Duodenal mucosa (tissue), 2 donors: ENCODE data around the gene THBD.
A peak's percentile ranks its signal among the peaks of the same experiment; 100 is the strongest.

Source experiments
- H3K27ac ChIP-seq: one replicate; pipeline ENCODE4 v1.7.0; 2013; ENCODE audit warnings: low read depth, low read length
- H3K27me3 ChIP-seq, 2 donors: one replicate each; pipeline ENCODE4 v1.7.0; 2013; ENCODE audit warnings: low read length in 2 of 2, control low read depth in 1 of 2; ENCODE audit not compliant: insufficient read depth in 2 of 2, control insufficient read depth in 1 of 2
- H3K36me3 ChIP-seq, 2 donors: one replicate each; pipeline ENCODE4 v1.7.0; 2013; ENCODE audit warnings: low read length in 2 of 2, control low read depth in 1 of 2; ENCODE audit not compliant: insufficient read depth in 2 of 2, control insufficient read depth in 1 of 2
- H3K4me1 ChIP-seq, 2 donors: one replicate each; pipeline ENCODE4 v1.7.0; 2013; ENCODE audit warnings: low read length in 2 of 2, control low read depth in 1 of 2; ENCODE audit not compliant: insufficient read depth in 2 of 2, control insufficient read depth in 1 of 2
- H3K4me3 ChIP-seq, 2 donors: one replicate each; pipeline ENCODE4 v1.7.0; 2013; ENCODE audit warnings: low read length in 2 of 2, low read depth in 1 of 2
- H3K9ac ChIP-seq, 2 donors: one replicate each; pipeline ENCODE4 v1.7.0; 2013; ENCODE audit warnings: low read length in 2 of 2, low read depth in 1 of 2
- H3K9me3 ChIP-seq, 2 donors: one replicate each; pipeline ENCODE4 v1.7.0; 2013; ENCODE audit warnings: low read length in 2 of 2, control low read depth in 1 of 2; ENCODE audit not compliant: control insufficient read depth in 1 of 2

THBD gene

GRCh38 chr20:23092384-23092756, 42.9 kb upstream of the THBD start:
- H3K9ac ChIP-seq = no peak overlapping the region
- no peaks in the 10 kb centered on the region for H3K36me3 ChIP-seq
- no peaks in the 10 kb centered on the region for H3K27me3 ChIP-seq
- no peaks in the 10 kb centered on the region for H3K9me3 ChIP-seq
- no peak overlapping the region for H3K27ac ChIP-seq
- no peak overlapping the region for H3K4me3 ChIP-seq
- H3K4me1 ChIP-seq = no peaks in the 10 kb centered on the region

GRCh38 chr20:23091721-23092383, 42.4 kb upstream of the THBD start:
- H3K4me1 ChIP-seq = no peaks in the 10 kb centered on the region
- no peaks in the 10 kb centered on the region for H3K9me3 ChIP-seq
- H3K27me3 ChIP-seq = no peaks in the 10 kb centered on the region
- no peak overlapping the region for H3K4me3 ChIP-seq
- H3K36me3 ChIP-seq = no peaks in the 10 kb centered on the region
- no peak overlapping the region for H3K9ac ChIP-seq
- H3K27ac ChIP-seq = no peak overlapping the region

- Histone ChIP-seq H3K4me1 (no peaks in the 10 kb centered on the region), H3K27ac (no peak overlapping the region)
These were observed 41.4 kb upstream of the THBD start for GRCh38 chr20:23090878-23091277.

GRCh38 chr20:23090147-23090546, 40.7 kb upstream of the THBD start:
- Histone ChIP-seq H3K4me3 (no peak overlapping the region), H3K9me3 (no peaks in the 10 kb centered on the region), H3K36me3 (no peaks in the 10 kb centered on the region), H3K4me1 (no peaks in the 10 kb centered on the region), H3K27ac (no peak overlapping the region), H3K27me3 (no peaks in the 10 kb centered on the region), H3K9ac (no peak overlapping the region)

More at GRCh38 chr20:23090878-23091277, 41.4 kb upstream of the THBD start:
- no peaks in the 10 kb centered on the region for H3K36me3 ChIP-seq
- H3K27me3 ChIP-seq = no peaks in the 10 kb centered on the region
- H3K9me3 ChIP-seq = no peaks in the 10 kb centered on the region
- H3K9ac ChIP-seq = no peak overlapping the region
- no peak overlapping the region for H3K4me3 ChIP-seq

GRCh38 chr20:23088866-23089265, 39.4 kb upstream of the THBD start:
- no peaks in the 10 kb centered on the region for H3K27me3 ChIP-seq
- no peaks in the 10 kb centered on the region for H3K36me3 ChIP-seq

GRCh38 chr20:23087587-23088251, 38.2 kb upstream of the THBD start:
- H3K27ac ChIP-seq = peak overlapping the region; percentile 67

More at GRCh38 chr20:23088866-23089265, 39.4 kb upstream of the THBD start:
- H3K27ac ChIP-seq = no peak overlapping the region
- no peak overlapping the region for H3K4me3 ChIP-seq
- H3K4me1 ChIP-seq = no peaks in the 10 kb centered on the region
- no peaks in the 10 kb centered on the region for H3K9me3 ChIP-seq
- no peak overlapping the region for H3K9ac ChIP-seq

DNA sequence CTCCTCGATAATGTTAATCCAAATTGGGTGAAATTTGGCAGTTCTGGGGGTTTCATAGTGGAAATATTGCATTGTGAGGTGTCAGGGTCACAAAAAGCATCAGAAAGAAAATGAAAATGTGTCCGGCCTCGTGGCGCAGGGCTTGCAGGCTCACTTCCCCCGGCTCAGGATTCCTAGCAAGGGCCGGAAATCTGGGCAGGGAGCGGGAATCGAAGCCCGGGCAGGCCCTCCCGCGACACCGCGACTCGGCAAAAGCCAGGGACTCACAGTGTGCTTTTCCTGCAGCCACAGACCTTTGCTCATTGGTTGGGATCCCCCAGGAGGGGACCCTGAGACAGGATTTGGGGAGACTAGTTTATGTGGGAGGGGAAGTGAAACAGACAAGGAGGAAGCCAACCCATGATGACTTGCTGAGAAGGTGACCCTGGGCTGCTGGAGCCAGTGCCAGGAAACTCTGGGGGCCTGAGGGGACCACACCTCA, 37.5 kb upstream of the THBD start:
- Histone ChIP-seq H3K27ac (peak overlapping the region; percentile 67), H3K27me3 (no peaks in the 10 kb centered on the region), H3K9ac (peak overlapping the region in 1 of 2 donors; percentile 33), H3K4me1 (no peaks in the 10 kb centered on the region), H3K4me3 (no peak overlapping the region), H3K36me3 (no peaks in the 10 kb centered on the region), H3K9me3 (no peaks in the 10 kb centered on the region)

More at GRCh38 chr20:23087587-23088251, 38.2 kb upstream of the THBD start:
- H3K27me3 ChIP-seq = no peaks in the 10 kb centered on the region
- no peaks in the 10 kb centered on the region for H3K4me1 ChIP-seq
- H3K36me3 ChIP-seq = no peaks in the 10 kb centered on the region
- no peak overlapping the region for H3K4me3 ChIP-seq
- no peaks in the 10 kb centered on the region for H3K9me3 ChIP-seq
- H3K9ac ChIP-seq = no peak overlapping the region

GRCh38 chr20:23086056-23086566, 36.6 kb upstream of the THBD start, which contains the start of gene CD93:
Gene CD93 (minus strand): TSS chr20:23086324. CDS start chr20:23086192, 132 bp downstream.
- Histone ChIP-seq H3K9me3 (no peaks in the 10 kb centered on the region), H3K9ac (peak within 1 kb of the TSS in 1 of 2 donors; percentile 33), H3K27me3 (no peaks in the 10 kb centered on the region), H3K4me1 (no peaks in the 10 kb centered on the region), H3K4me3 (peak within 1 kb of the TSS; percentile 24 to 36), H3K36me3 (no peaks in the 10 kb centered on the region), H3K27ac (peak within 1 kb of the TSS; percentile 84)

- no peaks in the 10 kb centered on the region for H3K4me1 ChIP-seq
- no peaks in the 10 kb centered on the region for H3K9me3 ChIP-seq
- H3K4me3 ChIP-seq = peak overlapping the region; percentile 24 to 36
- H3K9ac ChIP-seq = peak overlapping the region in 1 of 2 donors; percentile 33
- peak overlapping the region; percentile 84 for H3K27ac ChIP-seq
- no peaks in the 10 kb centered on the region for H3K27me3 ChIP-seq
- no peaks in the 10 kb centered on the region for H3K36me3 ChIP-seq
These were observed 36.1 kb upstream of the THBD start for GRCh38 chr20:23085436-23086055.

GRCh38 chr20:23084845-23085365, 35.4 kb upstream of the THBD start:
- Histone ChIP-seq H3K9ac (no peak overlapping the region), H3K4me3 (peak overlapping the region; percentile 24 to 36), H3K27ac (peak overlapping the region; percentile 70), H3K4me1 (no peaks in the 10 kb centered on the region), H3K9me3 (no peaks in the 10 kb centered on the region), H3K36me3 (no peaks in the 10 kb centered on the region), H3K27me3 (no peaks in the 10 kb centered on the region)
